ENCODE measurements around the gene RELL2.

Gene RELL2

GRCh38 chr5:141672841-141673813, 36.3 kb downstream of the RELL2 start (continued):
- TF ChIP-seq ZFHX2 (tag by site-specific recombination; conservative IDR thresholded peaks at IDR 0.05) (peak; percentile 81), ZNF548 (tag by site-specific recombination; IDR thresholded peaks at IDR 0.05) (no peak), ZNF18 (tag by site-specific recombination; IDR thresholded peaks at IDR 0.05) (no peak), MYNN (tag by site-specific recombination; IDR thresholded peaks at IDR 0.05; ENCODE audit: borderline replicate concordance) (no peak), ZNF354C (tag by site-specific recombination; IDR thresholded peaks at IDR 0.05; ENCODE audit: borderline replicate concordance, low read depth) (no peak), ZNF26 (tag by site-specific recombination; IDR thresholded peaks at IDR 0.05) (no peak), ZNF114 (tag by site-specific recombination; IDR thresholded peaks at IDR 0.05) (no peak), ZNF777 (tag by site-specific recombination; IDR thresholded peaks at IDR 0.05; ENCODE audit: borderline replicate concordance) (no peak), GLI4 (tag by site-specific recombination; IDR thresholded peaks at IDR 0.05) (no peak), ZNF629 (tag by site-specific recombination; IDR thresholded peaks at IDR 0.05) (0 out of 2 replicates have a peak, but pooled peaks have one; percentile 33), ZNF416 (tag by site-specific recombination; IDR thresholded peaks at IDR 0.05) (no peak), HOXD13 (CRISPR knock-in tag; IDR thresholded peaks at IDR 0.05; ENCODE audit: borderline replicate concordance) (no peak), ZNF610 (tag by site-specific recombination; IDR thresholded peaks at IDR 0.05; ENCODE audit: borderline replicate concordance) (no peak), ZNF701 (tag by site-specific recombination; IDR thresholded peaks at IDR 0.05) (no peak), GLIS1 (tag by site-specific recombination; IDR thresholded peaks at IDR 0.05) (no peak), ZNF600 (tag by site-specific recombination; IDR thresholded peaks at IDR 0.05) (no peak), ZNF514 (tag by site-specific recombination; IDR thresholded peaks at IDR 0.05) (no peak), PRDM10 (tag by site-specific recombination; IDR thresholded peaks at IDR 0.05) (0 out of 2 replicates have a peak, but pooled peaks have one; percentile 11), ZNF596 (tag by site-specific recombination; IDR thresholded peaks at IDR 0.05) (no peak), ZNF221 (tag by site-specific recombination; IDR thresholded peaks at IDR 0.05; ENCODE audit: borderline replicate concordance) (no peak), GLI2 (tag by site-specific recombination; IDR thresholded peaks at IDR 0.05; ENCODE audit: borderline replicate concordance, low read depth) (no peak), ZBTB6 (tag by site-specific recombination; IDR thresholded peaks at IDR 0.05) (no peak), ZNF624 (tag by site-specific recombination; IDR thresholded peaks at IDR 0.05) (no peak)
- TF ChIP-seq, protein P1, sequence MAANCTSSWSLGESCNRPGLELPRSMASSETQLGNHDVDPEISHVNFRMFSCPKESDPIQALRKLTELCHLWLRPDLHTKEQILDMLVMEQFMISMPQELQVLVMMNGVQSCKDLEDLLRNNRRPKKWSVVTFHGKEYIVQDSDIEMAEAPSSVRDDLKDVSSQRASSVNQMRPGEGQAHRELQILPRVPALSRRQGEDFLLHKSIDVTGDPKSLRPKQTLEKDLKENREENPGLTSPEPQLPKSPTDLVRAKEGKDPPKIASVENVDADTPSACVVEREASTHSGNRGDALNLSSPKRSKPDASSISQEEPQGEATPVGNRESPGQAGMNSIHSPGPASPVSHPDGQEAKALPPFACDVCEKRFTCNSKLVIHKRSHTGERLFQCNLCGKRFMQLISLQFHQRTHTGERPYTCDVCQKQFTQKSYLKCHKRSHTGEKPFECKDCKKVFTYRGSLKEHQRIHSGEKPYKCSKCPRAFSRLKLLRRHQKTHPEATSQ (tag by site-specific recombination; IDR thresholded peaks at IDR 0.05) = no peak
- TF ChIP-seq, protein P2, sequence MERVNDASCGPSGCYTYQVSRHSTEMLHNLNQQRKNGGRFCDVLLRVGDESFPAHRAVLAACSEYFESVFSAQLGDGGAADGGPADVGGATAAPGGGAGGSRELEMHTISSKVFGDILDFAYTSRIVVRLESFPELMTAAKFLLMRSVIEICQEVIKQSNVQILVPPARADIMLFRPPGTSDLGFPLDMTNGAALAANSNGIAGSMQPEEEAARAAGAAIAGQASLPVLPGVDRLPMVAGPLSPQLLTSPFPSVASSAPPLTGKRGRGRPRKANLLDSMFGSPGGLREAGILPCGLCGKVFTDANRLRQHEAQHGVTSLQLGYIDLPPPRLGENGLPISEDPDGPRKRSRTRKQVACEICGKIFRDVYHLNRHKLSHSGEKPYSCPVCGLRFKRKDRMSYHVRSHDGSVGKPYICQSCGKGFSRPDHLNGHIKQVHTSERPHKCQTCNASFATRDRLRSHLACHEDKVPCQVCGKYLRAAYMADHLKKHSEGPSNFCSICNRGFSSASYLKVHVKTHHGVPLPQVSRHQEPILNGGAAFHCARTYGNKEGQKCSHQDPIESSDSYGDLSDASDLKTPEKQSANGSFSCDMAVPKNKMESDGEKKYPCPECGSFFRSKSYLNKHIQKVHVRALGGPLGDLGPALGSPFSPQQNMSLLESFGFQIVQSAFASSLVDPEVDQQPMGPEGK (tag by site-specific recombination; IDR thresholded peaks at IDR 0.05) = peak; percentile 73; the same call in 1 of the 2 replicates
- TF ChIP-seq, protein P3, sequence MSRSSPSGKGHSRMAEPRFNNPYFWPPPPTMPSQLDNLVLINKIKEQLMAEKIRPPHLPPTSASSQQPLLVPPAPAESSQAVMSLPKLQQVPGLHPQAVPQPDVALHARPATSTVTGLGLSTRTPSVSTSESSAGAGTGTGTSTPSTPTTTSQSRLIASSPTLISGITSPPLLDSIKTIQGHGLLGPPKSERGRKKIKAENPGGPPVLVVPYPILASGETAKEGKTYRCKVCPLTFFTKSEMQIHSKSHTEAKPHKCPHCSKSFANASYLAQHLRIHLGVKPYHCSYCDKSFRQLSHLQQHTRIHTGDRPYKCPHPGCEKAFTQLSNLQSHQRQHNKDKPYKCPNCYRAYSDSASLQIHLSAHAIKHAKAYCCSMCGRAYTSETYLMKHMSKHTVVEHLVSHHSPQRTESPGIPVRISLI (tag by site-specific recombination; IDR thresholded peaks at IDR 0.05) = no peak

All from HEK293 (cell line).